ENCODE data around the gene GPR150. TPM values are rescaled to one million over a fixed set of nuclear protein-coding genes. Genes with fewer than 3 reads are reported as not detected.

The GPR150 gene
- total and polyA plus RNA-seq, 9 of the 15 experiments (the other 6 are each of a cell fraction or from before 2014, with no cell fraction given), result not detected

GRCh38 chr5:95583992-95584391 is 35.9 kb upstream of the GPR150 start (continued):
- TF ChIP-seq ZKSCAN3 (CRISPR knock-in tag; IDR thresholded peaks at IDR 0.05) (no peak), ZNF778 (CRISPR knock-in tag; IDR thresholded peaks at IDR 0.05) (no peak), ZC3H4 (CRISPR knock-in tag; IDR thresholded peaks at IDR 0.05; ENCODE audit: borderline replicate concordance) (no peak), MECOM (CRISPR knock-in tag; IDR thresholded peaks at IDR 0.05) (0 out of 2 replicates have a peak, but pooled peaks have one; percentile 20), MCM2 (IDR thresholded peaks at IDR 0.05; ENCODE audit: low read depth) (no peak), TEAD4 (IDR thresholded peaks at IDR 0.05; ENCODE audit: low read length) (peak; percentile 50; the same call in 1 of the 2 replicates), TEAD4 (CRISPR knock-in tag; IDR thresholded peaks at IDR 0.05; ENCODE audit: borderline replicate concordance) (no peak), KDM1A (IDR thresholded peaks at IDR 0.05) (peak; percentile 53 to 69; a peak in 3 of 4 replicates), MAFG (tag; conservative IDR thresholded peaks at IDR 0.05) (peak; percentile 53), CBFA2T2 (conservative IDR thresholded peaks at IDR 0.05) (peak; percentile 57), ZNF449 (CRISPR knock-in tag; IDR thresholded peaks at IDR 0.05) (no peak)

DNA sequence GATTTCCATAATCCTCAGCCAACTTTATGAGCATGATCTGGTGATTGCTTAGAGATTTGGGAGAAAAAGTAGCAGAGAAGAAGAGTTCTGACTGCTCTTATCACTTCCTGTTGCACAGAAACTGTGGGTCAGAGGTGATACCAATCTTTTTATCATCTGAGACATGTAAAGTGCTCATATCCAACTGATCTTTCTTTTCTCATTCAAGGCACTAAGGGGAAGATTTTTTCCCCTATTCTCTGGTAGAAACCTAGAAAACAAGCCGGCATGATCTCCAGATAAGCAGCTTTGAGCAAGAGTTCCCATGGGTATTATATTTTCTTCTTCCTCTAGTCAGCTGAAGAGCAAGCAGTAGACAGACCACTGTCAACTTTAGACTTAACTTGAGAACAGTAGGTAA is 29.0 kb upstream of the GPR150 start:
- Histone ChIP-seq H3K4me1 (replicated peaks in 1 of 2; ENCODE audit: control insufficient read depth in 2 of 2, insufficient read depth in 2 of 2, low read length in 2 of 2) (peaks cover 0 to 8% of the 10 kb centered on the region in 2 experiments; a peak in 3 of 5 replicates), H3K9ac (ENCODE audit: insufficient read depth in 1 of 2, low read depth in 2 of 2, low read length in 2 of 2) (no peak overlapping the region), H3K27me3 (ENCODE audit: control insufficient read depth in 2 of 2, insufficient read depth in 2 of 2, low read length in 2 of 2) (no peaks in the 10 kb centered on the region), H2AFZ (ENCODE audit: low read depth, low read length) (no peak overlapping the region), H3K79me2 (ENCODE audit: control insufficient read depth, insufficient read depth, low read length) (no peaks in the 10 kb centered on the region), H3K9me1 (ENCODE audit: control insufficient read depth, insufficient read depth, low read length) (no peaks in the 10 kb centered on the region), H4K20me1 (replicated peaks; ENCODE audit: control insufficient read depth, insufficient read depth, low read length) (no peaks in the 10 kb centered on the region), H3K4me3 (no peak overlapping the region), H3K4me2 (ENCODE audit: insufficient read depth, low read length) (no peak overlapping the region), H3K9me3 (replicated peaks; ENCODE audit: control insufficient read depth, insufficient read depth, low read depth, low read length) (no peaks in the 10 kb centered on the region), H3K36me3 (ENCODE audit: control insufficient read depth, insufficient read depth, low read length) (no peaks in the 10 kb centered on the region), H3K27ac (ENCODE audit: extremely low read depth, low read depth, low read length) (no peak overlapping the region)
- DNase-seq (ENCODE audit: extremely low read depth in 1 of 4, low spot score in 3 of 4) (no peak), FAIRE-seq (no peak), ATAC-seq (no peak)
- CTCF ChIA-PET (ENCODE audit: low intra/inter-chr PET ratio), result no interaction called here
- BruUV-seq (replicated peaks), result no TSS peak
- intact Hi-C loops (cut with micrococcal nuclease), result no loop called here
- WGBS (ENCODE audit: insufficient coverage, low coverage, missing lambda C conversion rate), result 0% methylated on average over 1 of the region's 1 CpG
- in situ Hi-C loops (cut with MboI), result no loop called here
- POLR2A ChIA-PET, result no interaction called here
- TF ChIP-seq NR2C1 (IDR thresholded peaks at IDR 0.05) (no peak), NR2C1 (tag; IDR thresholded peaks at IDR 0.05) (0 out of 2 replicates have a peak, but pooled peaks have one; percentile 44), TRIM25 (IDR thresholded peaks at IDR 0.05; ENCODE audit: borderline replicate concordance) (no peak), AFF1 (IDR thresholded peaks at IDR 0.05; ENCODE audit: low read depth in 1 of 2, partially characterized antibody in 2 of 2) (no peak)
